SH-SY5Y (cell line): Measurements from ENCODE around the gene MAP3K4.

Experiments used
- GATA2 ChIP-seq: IDR thresholded peaks from 2 replicates; pipeline ENCODE4 v1.6.1; 2011; ENCODE audit warnings: mild to moderate bottlenecking, low read depth, low read length
- GATA3 ChIP-seq: IDR thresholded peaks from 2 replicates; pipeline ENCODE4 v1.6.1; 2011; ENCODE audit warnings: low read depth, mild to moderate bottlenecking, low read length, moderate library complexity

Gene MAP3K4

GRCh38 chr6:161035182-161035980 lies 43.8 kb downstream of the MAP3K4 start:
- TF ChIP-seq GATA2, result no peak
- TF ChIP-seq GATA3, result no peak

- TF ChIP-seq GATA2 (no peak), GATA3 (no peak)
These were observed 44.4 kb downstream of the MAP3K4 start for GRCh38 chr6:161035981-161036263.

GRCh38 chr6:161037873-161038228 lies 46.3 kb downstream of the MAP3K4 start:
- TF ChIP-seq GATA2, result no peak
- no peak for TF ChIP-seq GATA3

GRCh38 chr6:161038229-161039031 lies 46.9 kb downstream of the MAP3K4 start:
- TF ChIP-seq GATA2 (no peak), GATA3 (no peak)

- TF ChIP-seq GATA2, result no peak
- TF ChIP-seq GATA3, result no peak
These were observed 49.7 kb downstream of the MAP3K4 start for GRCh38 chr6:161041274-161041673.

GRCh38 chr6:161044335-161044734 lies 52.8 kb downstream of the MAP3K4 start:
- TF ChIP-seq GATA3 (no peak), GATA2 (no peak)

- no peak for TF ChIP-seq GATA2
- TF ChIP-seq GATA3, result no peak
These were observed 57.1 kb downstream of the MAP3K4 start for GRCh38 chr6:161048641-161049040.

GRCh38 chr6:161050134-161050765 lies 58.7 kb downstream of the MAP3K4 start:
- no peak for TF ChIP-seq GATA2
- no peak for TF ChIP-seq GATA3

GRCh38 chr6:161053103-161053502 lies 61.5 kb downstream of the MAP3K4 start:
- no peak for TF ChIP-seq GATA2
- TF ChIP-seq GATA3, result no peak

- TF ChIP-seq GATA2 (no peak), GATA3 (no peak)
These were observed 63.3 kb downstream of the MAP3K4 start for GRCh38 chr6:161054876-161055275.

GRCh38 chr6:161056451-161056850 lies 64.9 kb downstream of the MAP3K4 start:
- TF ChIP-seq GATA2, result no peak
- no peak for TF ChIP-seq GATA3

GRCh38 chr6:161057103-161058091 lies 65.8 kb downstream of the MAP3K4 start:
- TF ChIP-seq GATA3 (no peak), GATA2 (no peak)

GRCh38 chr6:161058741-161059140 lies 67.2 kb downstream of the MAP3K4 start:
- no peak for TF ChIP-seq GATA3
- TF ChIP-seq GATA2, result no peak

- TF ChIP-seq GATA2 (no peak), GATA3 (no peak)
These were observed 70.0 kb downstream of the MAP3K4 start for GRCh38 chr6:161061576-161061975.

GRCh38 chr6:161064915-161065314 lies 73.3 kb downstream of the MAP3K4 start:
- TF ChIP-seq GATA2, result no peak
- TF ChIP-seq GATA3, result no peak
